Renal cortical epithelial cell (primary cell): ENCODE measurements around the gene RTN4R. TPM values are rescaled to one million over a fixed set of nuclear protein-coding genes. Genes with fewer than 3 reads are reported as not detected.

ENCODE experiments used
- DNase-seq: peaks from one replicate; pipeline ENCODE4 v3.0.0-alpha.2; 2011; ENCODE audit warnings: low read depth
- total RNA-seq: library from RNA; depleted of rRNA; stranded (reverse); fragments of >200 nt; gene quantifications from 2 replicates; pipeline ENCODE4 v1.2.3, GENCODE V29; 2014

The RTN4R gene
- total RNA-seq, 1 donor from 2014 or later, result 2.0 TPM

DNA sequence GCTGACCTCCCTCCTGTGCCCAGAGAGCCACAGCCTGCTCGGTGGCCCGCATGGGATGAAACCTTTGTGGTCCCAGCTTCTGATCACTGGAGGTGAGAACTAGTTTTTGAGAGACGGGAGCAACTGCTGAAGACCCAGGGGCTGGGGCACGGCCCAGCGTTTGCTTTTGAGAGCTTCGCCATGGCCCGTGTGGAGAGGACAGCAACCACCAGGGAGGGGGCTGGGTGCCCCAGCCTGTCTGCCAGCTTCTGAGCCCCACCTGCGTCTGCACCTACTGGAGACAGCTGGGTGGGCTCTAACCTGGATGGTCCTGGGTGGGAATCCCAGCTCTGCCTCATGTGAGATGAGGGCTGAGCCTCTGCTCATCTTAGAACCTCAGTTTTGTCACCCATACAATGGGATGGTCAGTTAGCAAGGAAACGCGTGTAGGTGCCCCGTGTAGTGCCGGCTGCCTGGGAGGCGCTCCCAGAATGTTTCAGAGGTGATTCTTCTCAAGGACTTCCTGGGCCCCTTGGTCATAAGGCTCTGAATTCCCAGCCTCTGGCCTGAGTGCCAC lies 66.2 kb downstream of the RTN4R start:
- DNase-seq, result no peak

- DNase-seq, result no peak
Measured at GRCh38 chr22:20199906-20200305, 68.2 kb downstream of the RTN4R start.

GRCh38 chr22:20199413-20199842 lies 68.7 kb downstream of the RTN4R start:
- DNase-seq, result no peak

DNA sequence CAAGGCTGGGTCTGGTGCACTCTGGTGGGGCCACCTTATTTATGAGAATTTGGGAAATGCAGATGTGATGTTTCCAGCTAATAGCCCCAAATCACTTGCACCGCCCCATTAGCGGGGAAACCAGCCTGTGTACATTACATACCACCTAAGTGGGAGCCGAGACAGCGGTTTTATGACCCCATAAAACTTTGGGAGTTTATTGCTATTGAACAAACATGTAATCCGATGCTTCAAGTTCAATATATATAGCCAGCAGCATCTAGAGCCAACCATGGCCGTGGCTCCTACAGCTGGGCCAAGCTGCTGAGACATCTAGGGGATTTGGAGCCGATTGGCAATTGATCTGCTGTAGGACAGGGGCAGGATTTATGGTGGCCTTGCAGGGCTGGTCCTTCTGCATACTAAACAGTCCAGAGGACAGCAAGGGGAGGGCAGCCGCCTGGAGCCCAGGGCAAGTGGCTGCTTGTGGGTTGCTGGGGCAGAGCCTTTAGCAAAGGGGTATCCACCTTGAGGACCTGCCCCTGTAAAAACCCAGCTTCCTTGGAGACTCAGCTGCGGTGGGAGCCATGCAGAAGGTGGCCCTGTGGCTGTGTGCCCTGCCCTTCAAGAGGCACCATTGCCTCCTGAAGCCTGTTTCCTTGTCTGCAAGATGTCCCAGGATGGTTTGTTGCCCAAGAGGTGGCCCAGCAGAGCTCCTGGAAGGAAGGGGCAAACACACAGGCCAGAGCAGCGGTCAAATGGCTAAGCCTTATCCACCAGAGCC lies 69.4 kb downstream of the RTN4R start:
- DNase-seq, result no peak

- no peak for DNase-seq
Measured at GRCh38 chr22:20197407-20198030, 70.6 kb downstream of the RTN4R start.

DNA sequence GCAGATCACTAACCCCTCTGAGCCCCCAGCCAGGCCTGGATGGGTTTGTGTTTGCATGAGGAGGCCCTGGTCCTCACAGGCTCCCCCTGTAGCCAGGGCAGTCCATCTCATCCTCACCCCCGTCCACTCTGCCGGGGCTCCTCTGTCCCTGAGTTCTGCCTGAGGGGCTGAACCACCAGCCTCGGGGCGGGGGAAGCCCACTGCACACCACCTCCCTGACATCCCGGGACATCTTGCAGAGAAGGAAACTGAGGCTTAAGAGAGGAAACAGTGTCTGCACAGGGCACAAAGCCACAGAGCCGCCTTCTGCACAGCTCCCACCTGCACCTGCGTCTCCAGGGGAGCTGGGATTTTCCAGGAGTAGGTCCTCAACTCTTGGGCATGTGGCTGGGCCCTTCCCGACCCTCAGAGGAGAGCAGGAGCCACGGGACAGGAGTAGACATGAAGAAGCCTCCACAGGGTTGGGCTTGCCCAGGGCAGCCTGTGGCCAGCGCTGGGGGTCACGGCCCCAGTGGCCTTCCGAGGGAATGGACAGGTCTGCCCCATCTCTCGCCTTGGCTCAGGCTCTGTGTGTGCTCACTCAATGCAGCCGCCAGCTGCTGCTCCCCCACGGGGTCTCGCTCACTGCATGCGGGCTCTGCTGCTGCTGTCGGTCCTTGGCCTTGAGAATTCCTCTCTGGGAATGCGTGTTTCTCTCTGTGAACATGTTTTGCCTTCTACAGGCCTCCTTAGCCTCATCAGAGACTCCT lies 71.8 kb downstream of the RTN4R start:
- DNase-seq, result no peak

DNA sequence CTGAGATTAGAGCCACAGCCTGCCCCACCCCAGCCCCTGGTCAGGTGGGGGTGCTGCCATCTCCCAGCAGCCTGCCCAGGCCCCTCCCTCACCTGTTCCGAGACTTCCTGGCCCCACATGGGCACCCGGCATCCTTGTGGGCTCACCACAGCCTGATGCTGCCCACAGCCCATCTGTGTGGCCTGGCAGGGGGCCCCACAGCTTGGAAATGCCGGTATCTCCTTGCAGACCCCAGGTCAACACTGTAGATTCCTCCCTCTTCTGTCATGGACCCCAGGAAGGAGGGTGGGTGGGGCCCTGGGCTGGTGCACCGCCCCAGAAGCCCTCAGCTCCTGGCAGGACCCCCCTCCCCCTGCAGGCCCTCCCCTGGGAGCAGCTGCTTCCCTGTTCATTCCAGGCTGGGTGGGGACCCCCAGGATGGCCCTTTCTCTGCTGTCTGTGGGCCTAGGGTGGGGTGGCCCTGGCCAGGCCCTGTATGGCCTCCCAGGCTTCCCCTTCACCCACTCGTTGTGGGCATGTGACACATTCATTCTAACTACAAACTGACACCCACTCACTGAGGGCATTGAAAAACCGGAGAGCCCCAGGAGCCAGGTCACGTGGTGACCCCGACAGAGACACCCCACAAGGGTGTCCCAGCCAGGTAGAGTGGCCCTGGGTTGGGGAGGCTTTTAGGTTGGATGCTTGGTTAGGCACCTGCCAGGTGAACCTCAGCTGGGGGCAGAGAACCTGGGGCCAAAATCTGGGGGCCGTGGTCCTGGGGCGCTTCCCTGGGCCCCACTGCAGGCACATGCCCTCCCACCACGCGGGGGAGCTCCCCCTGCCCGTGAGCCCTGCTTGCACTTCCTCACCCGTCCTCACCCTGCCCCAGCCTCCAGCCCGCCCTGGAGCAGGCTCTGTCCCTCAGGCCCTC lies 73.2 kb downstream of the RTN4R start:
- no peak for DNase-seq

DNA sequence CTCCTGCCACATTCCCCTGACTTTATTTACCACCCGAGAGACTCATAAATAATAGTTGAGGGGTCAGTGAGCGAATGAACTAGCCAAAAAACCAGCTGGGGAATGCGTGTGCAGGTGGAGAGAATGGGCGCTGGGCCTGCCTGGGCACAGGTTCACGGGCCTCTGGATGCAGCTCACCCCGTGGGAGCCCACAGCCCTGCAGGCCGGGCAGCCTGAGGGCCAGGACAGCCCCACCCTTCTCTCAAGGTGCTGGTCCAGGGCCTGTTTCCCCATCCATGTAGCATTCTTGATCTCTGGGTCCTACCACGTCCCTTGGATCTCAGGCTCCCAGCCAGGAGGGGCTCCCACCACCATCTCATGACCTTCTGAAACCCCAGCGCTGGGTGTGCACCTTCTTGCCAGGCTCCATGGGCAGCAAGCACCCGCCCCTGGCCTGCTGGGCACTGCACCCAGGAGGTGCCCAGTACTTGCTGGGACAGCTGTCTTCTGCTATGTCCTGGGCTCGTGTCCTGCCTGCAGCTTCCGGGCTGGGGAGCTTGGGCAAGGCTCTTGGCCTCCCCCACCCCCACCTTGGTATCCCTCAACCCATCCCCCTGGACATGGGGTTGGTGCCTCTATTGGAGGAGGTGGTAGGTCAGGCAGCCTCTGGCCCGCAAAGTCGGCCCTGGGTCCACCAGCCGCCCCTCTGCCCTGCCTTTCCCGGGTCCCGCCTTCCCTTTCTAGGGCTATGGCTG lies 74.2 kb downstream of the RTN4R start:
- no peak for DNase-seq

GRCh38 chr22:20192972-20193760 lies 75.0 kb downstream of the RTN4R start:
- DNase-seq, result no peak

DNA sequence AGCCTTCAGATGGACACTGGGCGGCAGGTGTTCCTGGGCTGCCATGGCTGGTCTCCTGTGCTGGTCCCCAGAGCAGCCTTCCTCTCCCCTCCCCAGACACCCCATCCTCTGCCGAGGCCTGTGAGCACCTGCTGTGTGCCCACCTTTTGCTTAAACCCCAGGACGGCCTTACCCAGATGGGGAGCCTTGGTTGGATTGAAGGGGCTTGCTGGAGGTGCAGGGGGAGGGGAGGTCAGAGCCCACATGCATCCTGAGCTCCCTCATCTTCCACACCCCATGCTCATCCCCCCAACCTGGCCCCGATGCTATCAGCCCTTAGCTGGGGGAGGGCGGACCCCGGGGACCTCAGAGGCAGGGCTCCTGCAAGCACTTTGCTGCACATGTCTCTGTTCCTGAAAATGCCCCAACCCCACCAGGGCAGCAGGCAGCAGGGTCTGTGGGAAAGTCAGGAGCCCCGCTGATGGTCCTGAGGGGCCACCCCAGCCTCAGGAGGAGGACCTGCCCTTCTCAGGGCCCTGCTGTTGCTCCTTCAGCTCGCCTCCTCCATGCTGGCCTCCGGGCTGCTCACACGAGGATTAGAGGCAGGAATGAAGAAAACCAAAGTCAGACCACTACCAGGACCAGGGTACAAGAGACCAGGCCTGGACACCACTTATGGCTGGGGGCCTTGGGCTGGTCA lies 75.7 kb downstream of the RTN4R start:
- DNase-seq, result no peak

DNA sequence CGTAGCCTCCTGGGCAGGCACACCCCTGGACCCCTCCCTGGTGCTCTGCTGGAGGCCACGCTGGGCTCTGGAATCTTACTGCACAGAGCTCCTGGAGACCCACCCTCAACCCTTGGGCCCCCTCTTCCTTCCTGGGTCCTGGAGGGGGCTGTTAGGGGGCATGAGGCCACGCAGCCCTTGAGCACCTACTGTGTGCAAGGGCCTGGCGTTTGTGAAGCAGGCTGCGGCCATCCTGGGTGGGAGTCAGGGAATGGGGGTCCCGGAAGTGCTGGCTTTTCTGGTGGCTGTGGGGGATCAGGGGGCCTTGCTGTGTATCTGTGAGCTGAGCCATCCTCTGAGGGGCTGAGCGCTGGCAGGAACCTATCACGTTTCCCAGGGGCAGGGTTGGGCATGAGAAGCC lies 76.3 kb downstream of the RTN4R start:
- no peak for DNase-seq

Other genes with a start within 250 kb of the RTN4R start
- 34.9 and 56.3 TPM in 2 replicates for gene TANGO2, start 247.2 kb downstream of the RTN4R start, total RNA-seq
- 15.3 and 36.6 TPM in 2 replicates for gene DGCR8, start 188.1 kb downstream of the RTN4R start, total RNA-seq
- 173 and 360 TPM in 2 replicates for gene RANBP1, start 152.2 kb downstream of the RTN4R start, total RNA-seq
- gene TRMT2A, start 151.1 kb downstream of the RTN4R start, total RNA-seq, result 28.8 and 29.3 TPM in 2 replicates
- 2.6 and 35.3 TPM in 2 replicates for gene ZDHHC8, start 136.5 kb downstream of the RTN4R start, total RNA-seq
- gene CCDC188, start 117.3 kb downstream of the RTN4R start, total RNA-seq, result 0.10 TPM in 1 of 2 replicates, not detected in the other
- 28.1 and 39.8 TPM in 2 replicates for gene DGCR6L, start 51.7 kb upstream of the RTN4R start, total RNA-seq
- 8.7 and 17.8 TPM in 2 replicates for gene ZNF74, start 125.8 kb upstream of the RTN4R start, total RNA-seq
- gene SCARF2, start 169.5 kb upstream of the RTN4R start, total RNA-seq, result 3.3 and 9.1 TPM in 2 replicates
- 18.9 and 25.5 TPM in 2 replicates for gene KLHL22, start 227.5 kb upstream of the RTN4R start, total RNA-seq
- gene MED15, start 239.3 kb upstream of the RTN4R start, total RNA-seq, result 41.5 and 69.2 TPM in 2 replicates